GM12878 (cell line): ENCODE measurements around the gene ZNF350. TPM values are rescaled to one million over a fixed set of nuclear protein-coding genes. Genes with fewer than 3 reads are reported as not detected.
"Not testable (repeated sequence)": the region's sequence is repeated elsewhere in the genome, so short reads cannot be mapped to it uniquely, and the experiment has no call there.

Experiments used
- ATAC-seq: fragments of 200-7000 bp; cut with Tn5 transposase; 3 replicates; pipeline ENCODE4 v1.9.1; 2020; ENCODE audit warnings: mild to moderate bottlenecking, moderate library complexity
- BruUV-seq: library from RNA; stranded (reverse); fragments of 400-500 nt; replicated peaks from 2 replicates; lab custom pipeline; 2021; lab: Mats Ljungman, UMichigan
- CTCF ChIA-PET: fragments of 300-600 bp; sonication (Branson Sonifier 250); formaldehyde crosslinking; extraction: SDS; loops from one replicate; lab custom pipeline; 2021; ENCODE audit warnings: inconsistent platforms; lab: Yijun Ruan, JAX
- POLR2A ChIA-PET: fragments of 350-600 bp; formaldehyde crosslinking; extraction: SDS; loops from one replicate; lab custom pipeline; 2021; ENCODE audit warnings: inconsistent platforms; lab: Charles Lee
- RAD21 ChIA-PET: fragments of 300-600 bp; sonication (Branson Sonifier 250); formaldehyde crosslinking; loops from one replicate; lab custom pipeline; 2023; ENCODE audit warnings: antibody characterized with exemption; ENCODE audit not compliant: unreplicated experiment; lab: Charles Lee
- SMC1A ChIA-PET: fragments of 300-600 bp; sonication (Branson Sonifier 250); formaldehyde crosslinking; loops from one replicate; lab custom pipeline; 2023; ENCODE audit not compliant: unreplicated experiment, uncharacterized antibody; lab: Charles Lee
- DNase-seq: peaks from one replicate; pipeline ENCODE4 v3.0.0-alpha.2; 2011; ENCODE audit warnings: low read depth, low spot score
- FAIRE-seq: peaks from 3 replicates; lab custom pipeline; 2011; peaks lifted over from hg19 to GRCh38; lab: Jason Lieb, UNC
- H2AFZ ChIP-seq: 2 replicates; pipeline ENCODE4 v1.6.0; 2011; ENCODE audit warnings: low read depth, low read length, control low read depth; ENCODE audit not compliant: control insufficient read depth
- H3K27ac ChIP-seq: 2 replicates; pipeline ENCODE4 v1.5.1; 2011; ENCODE audit warnings: control low read depth; ENCODE audit not compliant: control insufficient read depth, insufficient read depth
- H3K27me3 ChIP-seq, 2 experiments: replicated peaks in 1 of 2; 2 replicates each; pipeline versions ENCODE4 v1.6.0 to v1.6.1; 2011; ENCODE audit warnings: low read length in 1 of 2; ENCODE audit not compliant: control insufficient read depth in 2 of 2, insufficient read depth in 2 of 2
- H3K36me3 ChIP-seq, 2 experiments: 2 replicates each; pipeline ENCODE4 v1.5.1; 2011; ENCODE audit warnings: low read length in 1 of 2; ENCODE audit not compliant: control insufficient read depth in 2 of 2, insufficient read depth in 2 of 2
- H3K4me1 ChIP-seq: 2 replicates; pipeline ENCODE4 v1.6.1; 2011; ENCODE audit warnings: mild to moderate bottlenecking, low read length, moderate library complexity, mixed read lengths; ENCODE audit not compliant: control insufficient read depth, insufficient read depth
- H3K4me2 ChIP-seq: 2 replicates; pipeline ENCODE4 v1.6.0; 2011; ENCODE audit warnings: control low read depth; ENCODE audit not compliant: control insufficient read depth, insufficient read depth
- H3K4me3 ChIP-seq: fragments of 200-600 bp; sonication (generic); 2 replicates; pipeline ENCODE4 v1.5.1; 2016
- H3K79me2 ChIP-seq: 2 replicates; pipeline ENCODE4 v1.6.0; 2011; ENCODE audit warnings: low read length; ENCODE audit not compliant: control insufficient read depth, insufficient read depth
- H3K9ac ChIP-seq: 2 replicates; pipeline ENCODE4 v1.8.0; 2011; ENCODE audit warnings: low read length, control low read depth, mixed read lengths; ENCODE audit not compliant: control insufficient read depth, insufficient read depth
- H3K9me3 ChIP-seq: replicated peaks from 3 replicates; pipeline ENCODE4 v1.5.1; 2011; ENCODE audit warnings: mild to moderate bottlenecking, low read length; ENCODE audit not compliant: control insufficient read depth, insufficient read depth
- H4K20me1 ChIP-seq: 2 replicates; pipeline ENCODE4 v1.6.0; 2011; ENCODE audit not compliant: control insufficient read depth, insufficient read depth
- WGBS: methylation state at CpG from one replicate; pipeline ENCODE4 v1.1.6; 2016; ENCODE audit warnings: low lambda C conversion rate; ENCODE audit not compliant: insufficient replicate concordance, insufficient coverage; ENCODE audit errors: missing lambda C conversion rate; 5-methylcytosine and 5-hydroxymethylcytosine counted together
- in situ Hi-C: fragments of 300-500 bp; cut with MboI; formaldehyde crosslinking; loops from 9 replicates; pipeline ENCODE4 v1.14.3; 2018; ENCODE audit warnings: mixed read lengths
- intact Hi-C: fragments of 100-400 bp; cut with micrococcal nuclease; formaldehyde crosslinking; loops from one replicate; pipeline ENCODE4 v1.14.2; 2022; ENCODE audit not compliant: unreplicated experiment
- polyA plus RNA-seq, 11 experiments: library from polyadenylated mRNA; depleted of rRNA in 4 of 11; unstranded in 6 of 11; stranded (reverse) in 5 of 11; fragments of >200 nt; fragmentation: Nextera tagmentation in 4 of 11; fragmentation: Illumina TruSeq in 1 of 11; extraction: Ambion mirVana in 4 of 11; extraction: Trizol in 1 of 11; gene quantifications; 1 replicate in 1 of 11; 2 replicates in 10 of 11; pipeline versions ENCODE4 v1.2.1 to v1.2.3, GENCODE V29; 2011 to 2016; ENCODE audit warnings: inconsistent platforms in 2 of 11, missing spikeins in 2 of 11, low read depth in 1 of 11
- total RNA-seq, 4 experiments: library from RNA; depleted of rRNA in 3 of 4; stranded (reverse); fragments of >200 nt in 3 of 4; fragmentation: Illumina TruSeq in 1 of 4; extraction: Trizol in 1 of 4; gene quantifications; 2 replicates each; pipeline versions ENCODE4 v1.2.1 to v1.2.3, GENCODE V29; 2013 to 2021
- TF ChIP-seq, protein P1 (sequence below): fragments of 450-650 bp; IDR thresholded peaks from 2 replicates; pipeline ENCODE4 v1.6.1; 2017; ENCODE audit warnings: mild to moderate bottlenecking, moderate library complexity

ZNF350 gene
- total and polyA plus RNA-seq, 10 of the 15 experiments (the other 5 are each of a cell fraction or from before 2014, with no cell fraction given), result 6.4 to 11.8 (median 10.0) TPM

DNA sequence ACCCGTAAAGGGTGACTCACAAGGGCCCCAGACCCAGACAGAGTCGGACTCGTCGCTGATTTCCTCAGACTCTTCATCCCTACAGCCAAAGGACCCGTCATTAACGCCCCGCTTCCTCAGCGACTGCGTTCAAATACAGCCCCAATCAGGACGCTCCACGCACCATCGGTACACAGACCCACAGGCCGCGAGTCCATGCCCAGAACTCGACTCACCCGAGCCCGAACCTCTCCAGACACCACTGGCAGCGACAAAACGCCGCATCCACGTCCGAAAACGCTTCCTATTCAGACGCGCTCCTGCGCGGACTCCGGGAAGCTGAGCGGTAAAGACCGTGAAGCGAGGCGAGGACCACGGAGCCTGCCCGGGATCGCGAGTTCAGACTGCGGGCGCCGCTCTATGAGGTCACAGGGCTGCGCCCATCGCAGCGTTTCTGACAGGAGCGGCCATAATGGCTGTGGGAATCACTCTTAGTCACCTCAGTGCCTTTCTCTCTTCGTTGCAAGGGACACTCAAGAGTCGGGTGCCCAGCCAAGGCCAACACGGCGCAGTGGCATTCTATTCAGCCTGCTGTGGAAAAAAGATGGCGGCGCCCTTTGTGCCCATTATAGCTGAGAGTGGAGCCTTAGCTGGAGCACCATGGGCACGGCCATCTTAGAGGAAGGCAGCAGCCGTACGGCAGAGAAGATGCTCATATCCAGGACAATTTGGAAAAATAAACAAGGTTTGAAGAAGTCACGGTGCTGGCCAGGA lies 41.6 kb upstream of the ZNF350 start, which contains the start of gene ZNF614 (continued):
- TF ChIP-seq, protein P1, sequence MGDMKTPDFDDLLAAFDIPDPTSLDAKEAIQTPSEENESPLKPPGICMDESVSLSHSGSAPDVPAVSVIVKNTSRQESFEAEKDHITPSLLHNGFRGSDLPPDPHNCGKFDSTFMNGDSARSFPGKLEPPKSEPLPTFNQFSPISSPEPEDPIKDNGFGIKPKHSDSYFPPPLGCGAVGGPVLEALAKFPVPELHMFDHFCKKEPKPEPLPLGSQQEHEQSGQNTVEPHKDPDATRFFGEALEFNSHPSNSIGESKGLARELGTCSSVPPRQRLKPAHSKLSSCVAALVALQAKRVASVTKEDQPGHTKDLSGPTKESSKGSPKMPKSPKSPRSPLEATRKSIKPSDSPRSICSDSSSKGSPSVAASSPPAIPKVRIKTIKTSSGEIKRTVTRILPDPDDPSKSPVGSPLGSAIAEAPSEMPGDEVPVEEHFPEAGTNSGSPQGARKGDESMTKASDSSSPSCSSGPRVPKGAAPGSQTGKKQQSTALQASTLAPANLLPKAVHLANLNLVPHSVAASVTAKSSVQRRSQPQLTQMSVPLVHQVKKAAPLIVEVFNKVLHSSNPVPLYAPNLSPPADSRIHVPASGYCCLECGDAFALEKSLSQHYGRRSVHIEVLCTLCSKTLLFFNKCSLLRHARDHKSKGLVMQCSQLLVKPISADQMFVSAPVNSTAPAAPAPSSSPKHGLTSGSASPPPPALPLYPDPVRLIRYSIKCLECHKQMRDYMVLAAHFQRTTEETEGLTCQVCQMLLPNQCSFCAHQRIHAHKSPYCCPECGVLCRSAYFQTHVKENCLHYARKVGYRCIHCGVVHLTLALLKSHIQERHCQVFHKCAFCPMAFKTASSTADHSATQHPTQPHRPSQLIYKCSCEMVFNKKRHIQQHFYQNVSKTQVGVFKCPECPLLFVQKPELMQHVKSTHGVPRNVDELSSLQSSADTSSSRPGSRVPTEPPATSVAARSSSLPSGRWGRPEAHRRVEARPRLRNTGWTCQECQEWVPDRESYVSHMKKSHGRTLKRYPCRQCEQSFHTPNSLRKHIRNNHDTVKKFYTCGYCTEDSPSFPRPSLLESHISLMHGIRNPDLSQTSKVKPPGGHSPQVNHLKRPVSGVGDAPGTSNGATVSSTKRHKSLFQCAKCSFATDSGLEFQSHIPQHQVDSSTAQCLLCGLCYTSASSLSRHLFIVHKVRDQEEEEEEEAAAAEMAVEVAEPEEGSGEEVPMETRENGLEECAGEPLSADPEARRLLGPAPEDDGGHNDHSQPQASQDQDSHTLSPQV, result no peak

DNA sequence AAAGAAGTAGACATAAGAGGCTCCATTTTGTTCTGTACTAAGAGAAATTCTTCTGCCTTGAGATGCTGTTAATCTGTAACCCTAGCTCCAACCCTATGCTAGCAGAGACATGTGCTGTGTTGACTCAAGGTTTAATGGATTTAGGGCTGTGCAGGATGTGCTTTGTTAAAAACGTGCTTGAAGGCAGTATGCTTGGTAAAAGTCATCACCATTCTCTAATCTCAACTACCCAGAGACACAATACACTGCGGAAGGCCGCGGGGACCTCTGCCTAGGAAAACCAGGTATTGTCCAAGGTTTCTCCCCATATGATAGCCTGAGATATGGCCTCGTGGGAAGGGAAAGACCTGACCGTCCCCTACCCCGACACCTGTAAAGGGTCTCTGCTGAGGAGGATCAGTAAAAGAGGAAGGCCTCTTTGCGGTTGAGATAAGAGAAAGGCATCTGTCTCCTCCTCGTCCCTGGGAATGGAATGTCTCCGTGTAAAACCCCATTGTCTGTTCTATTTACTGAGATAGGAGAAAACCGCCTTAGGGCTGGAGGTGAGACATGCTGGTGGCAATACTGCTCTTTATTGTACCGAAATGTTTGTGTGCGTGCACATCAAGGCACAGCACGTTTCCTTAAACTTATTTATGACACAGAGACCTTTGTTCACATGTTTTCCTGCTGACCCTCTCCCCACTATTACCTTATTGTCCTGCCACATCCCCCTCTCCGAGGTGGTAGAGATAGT lies 39.8 kb upstream of the ZNF350 start:
- DNase-seq, H3K4me2 ChIP-seq, H3K27me3 ChIP-seq, RAD21 ChIA-PET, H3K4me3 ChIP-seq, ATAC-seq, intact Hi-C loops, SMC1A ChIA-PET, BruUV-seq, H3K79me2 ChIP-seq, H3K27ac ChIP-seq, in situ Hi-C loops, CTCF ChIA-PET, H3K4me1 ChIP-seq, H4K20me1 ChIP-seq, FAIRE-seq, H3K9ac ChIP-seq, H2AFZ ChIP-seq: not testable (repeated sequence)
- 99% methylated on average over 15 of the region's 15 CpGs for WGBS
- Histone ChIP-seq H3K36me3 (peaks cover 2 to 18% of the 10 kb centered on the region in 2 experiments; a peak in 3 of 4 replicates), H3K9me3 (peaks cover 34% of the 10 kb centered on the region)
- POLR2A ChIA-PET, result interaction anchor here (0.6 kb wide), 1 partner anchor 163 kb away, joined by 4 read pairs; the partner anchor contains the start of gene PPP2R1A

DNA sequence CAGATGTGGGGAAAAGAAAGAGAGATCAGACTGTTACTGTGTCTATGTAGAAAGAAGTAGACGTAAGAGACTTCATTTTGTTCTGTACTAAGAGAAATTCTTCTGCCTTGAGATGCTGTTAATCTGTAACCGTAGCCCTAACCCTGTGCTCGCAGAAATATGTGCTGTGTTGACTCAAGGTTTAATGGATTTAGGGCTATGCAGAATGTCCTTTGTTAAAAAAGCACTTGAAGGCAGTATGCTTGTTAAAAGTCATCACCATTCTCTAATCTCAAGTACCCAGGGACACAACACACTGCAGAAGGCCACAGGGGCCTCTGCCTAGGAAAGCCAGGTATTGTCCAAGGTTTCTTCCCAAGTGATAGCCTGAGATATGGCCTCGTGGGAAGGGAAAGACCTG lies 37.8 kb upstream of the ZNF350 start:
- H4K20me1 ChIP-seq, H3K27ac ChIP-seq, DNase-seq, ATAC-seq, H3K4me1 ChIP-seq, SMC1A ChIA-PET, H3K9ac ChIP-seq, H3K79me2 ChIP-seq, H3K4me2 ChIP-seq, POLR2A ChIA-PET, intact Hi-C loops, H2AFZ ChIP-seq, CTCF ChIA-PET, FAIRE-seq, in situ Hi-C loops, RAD21 ChIA-PET, BruUV-seq, H3K4me3 ChIP-seq, H3K27me3 ChIP-seq: not testable (repeated sequence)
- 90% methylated on average over 4 of the region's 4 CpGs for WGBS
- Histone ChIP-seq H3K9me3 (peaks cover 41% of the 10 kb centered on the region), H3K36me3 (peaks cover 2 to 34% of the 10 kb centered on the region in 2 experiments; a peak in 3 of 4 replicates)
